GM12864 (cell line): ENCODE measurements around the gene EEF1A2.
"Not testable (repeated sequence)": the region's sequence is repeated elsewhere in the genome, so short reads cannot be mapped to it uniquely, and the experiment has no call there.

Experiments
- DNase-seq: peaks from one replicate; pipeline ENCODE4 v3.0.0-alpha.2; 2011; ENCODE audit warnings: low read depth
- H3K4me3 ChIP-seq: 2 replicates; pipeline ENCODE4 v1.5.1; 2011; ENCODE audit warnings: mild to moderate bottlenecking, low read depth, low read length, control low read depth
- TF ChIP-seq, protein P1 (sequence below): IDR thresholded peaks from 2 replicates; pipeline ENCODE4 v1.5.1; 2011; ENCODE audit warnings: low read depth, mild to moderate bottlenecking, moderate library complexity, low read length, control low read depth, inconsistent platforms; ENCODE audit errors: missing control alignments

Gene EEF1A2

DNA sequence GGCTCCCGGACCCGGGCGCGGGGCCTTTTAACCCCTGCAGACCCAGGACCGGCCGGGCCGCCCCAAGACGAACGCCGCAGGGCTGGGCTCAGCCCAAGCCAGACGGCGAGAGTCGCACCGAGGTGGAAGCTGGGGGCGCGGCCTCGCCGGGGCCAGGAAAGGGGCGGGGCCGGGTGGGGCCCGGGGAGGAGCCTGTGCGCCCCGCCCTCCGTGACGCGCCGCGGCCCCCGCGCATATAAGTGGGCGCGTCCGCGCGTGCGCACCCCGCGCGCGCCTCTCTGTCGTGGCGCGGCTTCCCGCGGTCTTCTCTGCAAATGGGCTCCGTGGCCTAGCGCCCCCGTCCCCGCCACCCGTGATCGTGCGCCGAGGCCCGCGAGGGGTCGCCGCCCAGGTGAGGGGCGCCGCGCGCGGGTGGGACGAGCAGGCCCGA lies 21.6 kb upstream of the EEF1A2 start, which contains the start of gene PPDPF:
TSS of gene PPDPF (plus strand) at position 262 of the 430 bp plus-strand sequence. CDS start 544 bp downstream, outside the sequence.
- TF ChIP-seq, protein P1, sequence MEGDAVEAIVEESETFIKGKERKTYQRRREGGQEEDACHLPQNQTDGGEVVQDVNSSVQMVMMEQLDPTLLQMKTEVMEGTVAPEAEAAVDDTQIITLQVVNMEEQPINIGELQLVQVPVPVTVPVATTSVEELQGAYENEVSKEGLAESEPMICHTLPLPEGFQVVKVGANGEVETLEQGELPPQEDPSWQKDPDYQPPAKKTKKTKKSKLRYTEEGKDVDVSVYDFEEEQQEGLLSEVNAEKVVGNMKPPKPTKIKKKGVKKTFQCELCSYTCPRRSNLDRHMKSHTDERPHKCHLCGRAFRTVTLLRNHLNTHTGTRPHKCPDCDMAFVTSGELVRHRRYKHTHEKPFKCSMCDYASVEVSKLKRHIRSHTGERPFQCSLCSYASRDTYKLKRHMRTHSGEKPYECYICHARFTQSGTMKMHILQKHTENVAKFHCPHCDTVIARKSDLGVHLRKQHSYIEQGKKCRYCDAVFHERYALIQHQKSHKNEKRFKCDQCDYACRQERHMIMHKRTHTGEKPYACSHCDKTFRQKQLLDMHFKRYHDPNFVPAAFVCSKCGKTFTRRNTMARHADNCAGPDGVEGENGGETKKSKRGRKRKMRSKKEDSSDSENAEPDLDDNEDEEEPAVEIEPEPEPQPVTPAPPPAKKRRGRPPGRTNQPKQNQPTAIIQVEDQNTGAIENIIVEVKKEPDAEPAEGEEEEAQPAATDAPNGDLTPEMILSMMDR = no peak
- H3K4me3 ChIP-seq = peak within 1 kb of the TSS; percentile 77
- DNase-seq = no peak

DNA sequence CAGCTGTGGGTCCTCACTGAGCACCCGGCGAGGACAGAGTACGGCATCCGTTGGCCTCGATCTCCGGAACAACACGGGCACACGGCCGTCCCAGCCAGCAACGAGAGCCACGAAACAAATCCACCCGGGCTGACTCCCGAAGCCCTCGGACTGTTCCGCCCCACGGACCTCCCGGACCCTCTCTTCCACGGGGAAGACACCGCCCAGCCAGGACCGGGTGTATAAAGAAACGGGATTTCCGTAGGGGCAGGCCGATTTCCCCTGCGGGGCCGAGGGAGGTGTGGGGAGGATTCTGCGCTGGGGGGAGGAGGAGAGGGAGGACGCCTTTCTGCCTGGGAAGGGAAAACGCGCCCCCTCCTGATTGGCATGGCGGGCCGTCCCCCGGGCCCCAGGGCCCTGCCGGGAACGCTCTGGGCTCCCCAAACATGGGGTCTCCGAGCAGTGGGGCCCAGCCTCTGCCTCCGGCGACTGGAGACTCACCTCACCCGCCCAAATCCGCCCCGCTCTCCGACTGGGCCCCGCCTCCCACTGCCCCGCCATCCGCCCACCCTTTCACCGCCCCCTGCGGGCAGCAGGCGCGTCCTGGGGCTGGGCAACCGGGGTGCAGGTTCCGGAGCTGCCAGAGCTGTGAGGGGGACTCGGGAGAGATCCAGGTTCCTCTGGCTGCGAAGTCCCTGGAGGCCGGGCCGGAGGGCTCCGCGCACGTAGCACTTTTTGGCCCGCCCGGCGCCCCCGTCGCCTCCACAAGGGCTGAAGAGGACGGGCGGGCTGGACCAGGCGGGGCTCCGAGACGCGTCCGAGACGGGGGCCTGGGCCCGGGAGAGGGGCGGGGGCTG lies 21.0 kb upstream of the EEF1A2 start:
- TF ChIP-seq, protein P1 = peak; percentile 16
- peak overlapping the region; percentile 77 for H3K4me3 ChIP-seq
- DNase-seq = no peak

DNA sequence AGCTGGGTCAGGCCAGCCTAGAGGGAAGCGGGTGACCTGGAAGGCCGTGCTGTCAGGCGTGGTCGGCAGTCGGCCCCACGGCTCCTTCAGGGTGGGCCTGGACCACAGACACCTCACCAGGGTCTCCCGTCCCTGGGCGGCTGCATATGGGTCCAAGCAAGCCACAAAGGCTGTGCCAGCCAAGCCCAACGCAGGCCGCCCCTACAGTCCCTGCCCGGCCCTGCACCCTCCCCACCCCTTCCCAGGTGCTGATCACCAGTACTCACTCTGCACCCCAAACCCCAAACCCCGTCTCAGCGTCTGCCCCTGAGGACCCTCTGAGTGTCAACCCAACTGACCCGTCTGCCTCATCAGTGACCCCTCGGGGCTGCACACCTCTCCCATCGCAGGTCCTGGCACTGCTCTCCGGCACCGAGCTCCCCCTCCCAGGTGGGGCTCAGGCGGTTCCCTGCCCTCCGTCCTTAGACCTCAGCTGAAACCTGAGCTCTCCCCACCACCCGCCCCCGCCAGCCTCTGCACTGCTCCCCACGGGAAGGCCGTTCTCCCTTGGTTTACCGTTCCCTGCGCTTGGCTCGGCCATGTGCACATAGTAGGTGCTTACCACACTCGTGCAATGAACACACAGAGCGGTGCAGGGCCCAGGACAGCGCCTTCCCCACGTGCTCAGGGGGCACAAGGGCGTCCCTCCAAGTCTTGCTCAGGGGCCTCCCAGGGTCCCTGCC lies 20.2 kb upstream of the EEF1A2 start:
- peak overlapping the region; percentile 77; the same call in 1 of the 2 replicates for H3K4me3 ChIP-seq
- no peak for DNase-seq

DNA sequence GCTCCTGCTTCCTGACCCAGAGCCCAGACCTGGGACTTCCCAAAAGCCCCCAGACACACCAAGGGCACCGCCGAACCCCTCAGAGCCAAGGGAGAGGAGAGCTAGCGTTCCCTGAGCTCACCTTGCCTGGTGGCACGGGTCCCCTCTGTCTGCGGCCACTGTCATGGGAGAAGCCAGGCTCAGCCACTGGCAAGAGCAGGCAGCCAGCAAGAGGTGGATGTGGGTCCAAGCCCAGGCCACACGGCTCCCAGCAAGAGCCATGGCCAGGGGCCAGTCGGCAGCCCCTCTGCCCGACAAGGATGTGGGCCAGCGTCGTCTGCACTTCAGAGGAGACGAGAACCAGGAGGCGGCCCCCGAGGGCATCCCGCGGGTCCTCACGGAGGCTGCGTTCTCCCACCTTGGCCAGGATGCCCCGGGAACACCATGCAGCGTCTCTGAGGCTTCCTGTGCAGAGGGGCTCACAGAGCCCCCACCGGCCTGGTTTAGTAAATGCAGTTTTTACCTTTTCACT lies 19.5 kb upstream of the EEF1A2 start:
- TF ChIP-seq, protein P1 = no peak
- no peak overlapping the region for H3K4me3 ChIP-seq
- no peak for DNase-seq

More for the DNA sequence above, 20.2 kb upstream of the EEF1A2 start:
- TF ChIP-seq, protein P1 = no peak

GRCh38 chr20:63517376-63518309 lies 18.8 kb upstream of the EEF1A2 start:
- TF ChIP-seq, protein P1 = no peak
- DNase-seq = no peak
- no peak overlapping the region for H3K4me3 ChIP-seq

- H3K4me3 ChIP-seq, DNase-seq: not testable (repeated sequence)
Measured at GRCh38 chr20:63514520-63514919, 15.6 kb upstream of the EEF1A2 start.
